SK-N-SH treated with all-trans-retinoic acid at 6 μM for 48 hours (cell line): ENCODE measurements around the gene CTBP2.

Experiments
- ATAC-seq: fragments of 200-7000 bp; cut with Tn5 transposase; 3 replicates; pipeline ENCODE4 v1.9.1; 2020; ENCODE audit warnings: mild to moderate bottlenecking, moderate library complexity
- BACH2 ChIP-seq: fragments of 250-450 bp; sonication (Bioruptor Pico); IDR thresholded peaks from 2 replicates; pipeline ENCODE4 v1.9.0; 2021; ENCODE audit warnings: mild to moderate bottlenecking, borderline replicate concordance
- CSDC2 ChIP-seq: fragments of 250-450 bp; sonication (Bioruptor Pico); IDR thresholded peaks from 2 replicates; pipeline ENCODE4 v1.5.0; 2020; ENCODE audit warnings: mild to moderate bottlenecking, moderate library complexity
- CSRNP3 ChIP-seq: fragments of 250-450 bp; sonication (Bioruptor Pico); IDR thresholded peaks from 2 replicates; pipeline ENCODE4 v1.5.1; 2021; ENCODE audit warnings: mild to moderate bottlenecking, moderate library complexity
- ESRRG ChIP-seq: fragments of 250-450 bp; sonication (Bioruptor Pico); IDR thresholded peaks from 2 replicates; pipeline ENCODE4 v1.6.1; 2021; ENCODE audit warnings: mild to moderate bottlenecking
- GLIS3 ChIP-seq: fragments of 250-450 bp; sonication (Bioruptor Pico); IDR thresholded peaks from 2 replicates; pipeline ENCODE4 v1.5.0; 2020; ENCODE audit warnings: mild to moderate bottlenecking, moderate library complexity
- POU6F1 ChIP-seq: fragments of 250-450 bp; sonication (Bioruptor Pico); IDR thresholded peaks from 2 replicates; pipeline ENCODE4 v1.8.0; 2021; ENCODE audit warnings: low read depth, mild to moderate bottlenecking, moderate library complexity, borderline replicate concordance
- PPARA ChIP-seq: fragments of 250-450 bp; sonication (Bioruptor Pico); IDR thresholded peaks from 2 replicates; pipeline ENCODE4 v1.5.0; 2020; ENCODE audit warnings: mild to moderate bottlenecking, borderline replicate concordance
- SNAI2 ChIP-seq: fragments of 250-450 bp; sonication (Bioruptor Pico); IDR thresholded peaks from 2 replicates; pipeline ENCODE4 v1.5.0; 2020; ENCODE audit warnings: mild to moderate bottlenecking, moderate library complexity
- TCF4 ChIP-seq: fragments of 250-450 bp; sonication (Bioruptor Pico); IDR thresholded peaks from 2 replicates; pipeline ENCODE4 v1.8.0; 2021; ENCODE audit warnings: mild to moderate bottlenecking, moderate library complexity, borderline replicate concordance
- TOX ChIP-seq: fragments of 250-450 bp; sonication (Bioruptor Pico); IDR thresholded peaks from 2 replicates; pipeline ENCODE4 v1.8.0; 2021; ENCODE audit warnings: mild to moderate bottlenecking, moderate library complexity, borderline replicate concordance
- ZC3H10 ChIP-seq: fragments of 250-450 bp; sonication (Bioruptor Pico); IDR thresholded peaks from 2 replicates; pipeline ENCODE4 v1.5.1; 2021; ENCODE audit warnings: mild to moderate bottlenecking, moderate library complexity
- ZFP3 ChIP-seq: fragments of 250-450 bp; sonication (Bioruptor Pico); IDR thresholded peaks from 2 replicates; pipeline ENCODE4 v1.5.0; 2020; ENCODE audit warnings: mild to moderate bottlenecking, moderate library complexity
- ZFP30 ChIP-seq: fragments of 450-650 bp; formaldehyde crosslinking; IDR thresholded peaks from 2 replicates; pipeline ENCODE4 v1.5.0; 2022; ENCODE audit warnings: mild to moderate bottlenecking, moderate library complexity
- ZNF565 ChIP-seq: fragments of 450-650 bp; formaldehyde crosslinking; conservative IDR thresholded peaks from 2 replicates; pipeline ENCODE4 v1.5.0; 2020; ENCODE audit warnings: low read depth, mild to moderate bottlenecking, moderate library complexity
- ZNF70 ChIP-seq: fragments of 450-650 bp; formaldehyde crosslinking; IDR thresholded peaks from 2 replicates; pipeline ENCODE4 v1.5.0; 2020; ENCODE audit warnings: mild to moderate bottlenecking, moderate library complexity
- TF ChIP-seq, protein P1 (sequence below): fragments of 250-450 bp; sonication (Bioruptor Pico); IDR thresholded peaks from 2 replicates; pipeline ENCODE4 v1.5.1; 2020; ENCODE audit warnings: low read depth, mild to moderate bottlenecking, moderate library complexity
- TF ChIP-seq, protein P2 (sequence below): fragments of 250-450 bp; sonication (Bioruptor Pico); IDR thresholded peaks from 2 replicates; pipeline ENCODE4 v1.5.0; 2020; ENCODE audit warnings: mild to moderate bottlenecking, moderate library complexity

CTBP2 gene

DNA sequence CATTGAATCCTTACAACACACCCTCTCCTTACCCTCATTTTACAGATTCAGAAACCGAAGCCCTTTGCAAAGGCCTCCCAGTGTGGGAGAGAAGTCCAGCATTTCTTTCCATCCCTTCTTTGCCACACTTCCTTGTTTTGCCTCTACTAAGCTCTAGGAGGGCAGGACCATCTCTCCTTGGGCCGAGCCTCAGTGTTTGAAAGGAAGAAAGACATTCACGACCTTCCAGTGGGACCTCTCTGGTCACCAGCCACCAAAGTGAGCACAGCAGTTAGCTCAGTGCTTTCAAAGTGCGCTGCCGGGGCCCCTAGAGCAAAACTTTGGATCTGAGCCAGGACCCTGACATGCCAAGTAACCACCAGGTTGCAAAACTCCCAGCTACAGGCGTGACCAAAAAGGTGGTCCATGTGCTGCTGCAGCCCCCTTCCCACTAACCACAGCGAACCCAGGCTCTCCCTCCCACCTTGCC lies 12.4 kb downstream of the CTBP2 start (continued):
- no peak for TF ChIP-seq CSRNP3
- TF ChIP-seq POU6F1 (CRISPR knock-in tag): no peak
- TF ChIP-seq CSDC2 (CRISPR knock-in tag): no peak
- no peak for TF ChIP-seq GLIS3 (CRISPR knock-in tag)
- no peak for TF ChIP-seq BACH2
- TF ChIP-seq ESRRG (CRISPR knock-in tag): no peak

GRCh38 chr10:125146791-125147579 lies 13.4 kb downstream of the CTBP2 start:
- ATAC-seq: no peak
- TF ChIP-seq PPARA: no peak
- no peak for TF ChIP-seq ESRRG (CRISPR knock-in tag)
- no peak for TF ChIP-seq TCF4
- no peak for TF ChIP-seq ZFP30 (CRISPR knock-in tag)
- TF ChIP-seq, protein P1, sequence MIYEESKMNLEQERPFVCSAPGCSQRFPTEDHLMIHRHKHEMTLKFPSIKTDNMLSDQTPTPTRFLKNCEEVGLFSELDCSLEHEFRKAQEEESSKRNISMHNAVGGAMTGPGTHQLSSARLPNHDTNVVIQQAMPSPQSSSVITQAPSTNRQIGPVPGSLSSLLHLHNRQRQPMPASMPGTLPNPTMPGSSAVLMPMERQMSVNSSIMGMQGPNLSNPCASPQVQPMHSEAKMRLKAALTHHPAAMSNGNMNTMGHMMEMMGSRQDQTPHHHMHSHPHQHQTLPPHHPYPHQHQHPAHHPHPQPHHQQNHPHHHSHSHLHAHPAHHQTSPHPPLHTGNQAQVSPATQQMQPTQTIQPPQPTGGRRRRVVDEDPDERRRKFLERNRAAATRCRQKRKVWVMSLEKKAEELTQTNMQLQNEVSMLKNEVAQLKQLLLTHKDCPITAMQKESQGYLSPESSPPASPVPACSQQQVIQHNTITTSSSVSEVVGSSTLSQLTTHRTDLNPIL (CRISPR knock-in tag): no peak
- TF ChIP-seq SNAI2 (CRISPR knock-in tag): no peak
- no peak for TF ChIP-seq POU6F1 (CRISPR knock-in tag)
- no peak for TF ChIP-seq ZNF70 (CRISPR knock-in tag)

GRCh38 chr10:125145636-125146035 lies 14.7 kb downstream of the CTBP2 start:
- TF ChIP-seq, protein P2, sequence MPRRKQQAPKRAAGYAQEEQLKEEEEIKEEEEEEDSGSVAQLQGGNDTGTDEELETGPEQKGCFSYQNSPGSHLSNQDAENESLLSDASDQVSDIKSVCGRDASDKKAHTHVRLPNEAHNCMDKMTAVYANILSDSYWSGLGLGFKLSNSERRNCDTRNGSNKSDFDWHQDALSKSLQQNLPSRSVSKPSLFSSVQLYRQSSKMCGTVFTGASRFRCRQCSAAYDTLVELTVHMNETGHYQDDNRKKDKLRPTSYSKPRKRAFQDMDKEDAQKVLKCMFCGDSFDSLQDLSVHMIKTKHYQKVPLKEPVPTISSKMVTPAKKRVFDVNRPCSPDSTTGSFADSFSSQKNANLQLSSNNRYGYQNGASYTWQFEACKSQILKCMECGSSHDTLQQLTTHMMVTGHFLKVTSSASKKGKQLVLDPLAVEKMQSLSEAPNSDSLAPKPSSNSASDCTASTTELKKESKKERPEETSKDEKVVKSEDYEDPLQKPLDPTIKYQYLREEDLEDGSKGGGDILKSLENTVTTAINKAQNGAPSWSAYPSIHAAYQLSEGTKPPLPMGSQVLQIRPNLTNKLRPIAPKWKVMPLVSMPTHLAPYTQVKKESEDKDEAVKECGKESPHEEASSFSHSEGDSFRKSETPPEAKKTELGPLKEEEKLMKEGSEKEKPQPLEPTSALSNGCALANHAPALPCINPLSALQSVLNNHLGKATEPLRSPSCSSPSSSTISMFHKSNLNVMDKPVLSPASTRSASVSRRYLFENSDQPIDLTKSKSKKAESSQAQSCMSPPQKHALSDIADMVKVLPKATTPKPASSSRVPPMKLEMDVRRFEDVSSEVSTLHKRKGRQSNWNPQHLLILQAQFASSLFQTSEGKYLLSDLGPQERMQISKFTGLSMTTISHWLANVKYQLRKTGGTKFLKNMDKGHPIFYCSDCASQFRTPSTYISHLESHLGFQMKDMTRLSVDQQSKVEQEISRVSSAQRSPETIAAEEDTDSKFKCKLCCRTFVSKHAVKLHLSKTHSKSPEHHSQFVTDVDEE: no peak
- TF ChIP-seq GLIS3 (CRISPR knock-in tag) (no peak), ZNF70 (CRISPR knock-in tag) (no peak), TCF4 (no peak), ZC3H10 (CRISPR knock-in tag) (no peak), ZNF565 (no peak), BACH2 (no peak), ESRRG (CRISPR knock-in tag) (no peak), ZFP3 (CRISPR knock-in tag) (no peak), TOX (CRISPR knock-in tag) (no peak), CSRNP3 (no peak)
- TF ChIP-seq, protein P1 (CRISPR knock-in tag): no peak
- no peak for ATAC-seq
